Measurements from ENCODE around the gene CDH23. TPM values are rescaled to one million over a fixed set of nuclear protein-coding genes. Genes with fewer than 3 reads are reported as not detected.

The CDH23 gene
- total RNA-seq, 1 experiment from 2014 or later = 0.34 TPM

DNA sequence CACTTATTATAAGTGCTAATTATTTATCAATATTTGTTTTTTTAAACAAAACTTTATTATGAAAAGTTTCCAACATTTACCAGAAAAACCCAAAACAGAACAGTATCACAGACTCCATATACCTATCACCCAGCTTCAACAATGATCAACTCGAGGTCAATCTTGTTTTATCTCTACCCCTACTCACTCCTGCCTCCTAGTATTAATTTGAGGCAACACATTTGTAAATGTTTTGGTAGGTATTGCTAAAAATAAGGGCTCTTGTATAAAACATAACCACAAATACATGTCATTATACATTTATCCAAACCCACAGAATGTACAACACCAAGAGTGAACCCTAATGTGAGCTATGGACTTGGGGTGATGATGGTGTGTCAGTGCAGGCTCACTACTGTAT is 15.9 kb upstream of the CDH23 start:
- intact Hi-C loops (cut with micrococcal nuclease; ENCODE audit: unreplicated experiment) = no loop called here
- POLR2A ChIA-PET = no interaction called here
- CTCF ChIA-PET = interaction anchor here (0.8 kb wide), 1 partner anchor 272 kb away, joined by 3 read pairs; no protein-coding TSS in a partner anchor
- H3K4me3 Mint-ChIP-seq (ENCODE audit: unreplicated experiment) = no peak overlapping the region
- no peaks in the 10 kb centered on the region for H3K27me3 Mint-ChIP-seq (ENCODE audit: insufficient read depth, unreplicated experiment)
- BruUV-seq (replicated peaks) = no TSS peak
- no peaks in the 10 kb centered on the region for H3K36me3 Mint-ChIP-seq (ENCODE audit: insufficient read depth, unreplicated experiment)
- Histone ChIP-seq H3K27me3 (replicated peaks; ENCODE audit: control insufficient read depth, insufficient read depth, low read length) (no peaks in the 10 kb centered on the region), H3K4me3 (ENCODE audit: low read depth, low read length) (no peak overlapping the region), H3K4me1 (peaks cover 20% of the 10 kb centered on the region; the same call in 1 of the 2 replicates), H3K36me3 (ENCODE audit: control insufficient read depth, insufficient read depth, low read length) (no peaks in the 10 kb centered on the region), H3K9me3 (no peaks in the 10 kb centered on the region)
- H3K27ac Mint-ChIP-seq (ENCODE audit: unreplicated experiment) = no peak overlapping the region
- no peak for DNase-seq
- H3K9me3 Mint-ChIP-seq (ENCODE audit: unreplicated experiment) = no peaks in the 10 kb centered on the region
- TF ChIP-seq, protein P1, sequence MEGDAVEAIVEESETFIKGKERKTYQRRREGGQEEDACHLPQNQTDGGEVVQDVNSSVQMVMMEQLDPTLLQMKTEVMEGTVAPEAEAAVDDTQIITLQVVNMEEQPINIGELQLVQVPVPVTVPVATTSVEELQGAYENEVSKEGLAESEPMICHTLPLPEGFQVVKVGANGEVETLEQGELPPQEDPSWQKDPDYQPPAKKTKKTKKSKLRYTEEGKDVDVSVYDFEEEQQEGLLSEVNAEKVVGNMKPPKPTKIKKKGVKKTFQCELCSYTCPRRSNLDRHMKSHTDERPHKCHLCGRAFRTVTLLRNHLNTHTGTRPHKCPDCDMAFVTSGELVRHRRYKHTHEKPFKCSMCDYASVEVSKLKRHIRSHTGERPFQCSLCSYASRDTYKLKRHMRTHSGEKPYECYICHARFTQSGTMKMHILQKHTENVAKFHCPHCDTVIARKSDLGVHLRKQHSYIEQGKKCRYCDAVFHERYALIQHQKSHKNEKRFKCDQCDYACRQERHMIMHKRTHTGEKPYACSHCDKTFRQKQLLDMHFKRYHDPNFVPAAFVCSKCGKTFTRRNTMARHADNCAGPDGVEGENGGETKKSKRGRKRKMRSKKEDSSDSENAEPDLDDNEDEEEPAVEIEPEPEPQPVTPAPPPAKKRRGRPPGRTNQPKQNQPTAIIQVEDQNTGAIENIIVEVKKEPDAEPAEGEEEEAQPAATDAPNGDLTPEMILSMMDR (IDR thresholded peaks at IDR 0.05; ENCODE audit: insufficient read depth in 1 of 2, low read depth in 1 of 2, low read length in 1 of 2, severe bottlenecking in 1 of 2, unreplicated experiment in 1 of 2) = no peak
- H3K4me1 Mint-ChIP-seq (ENCODE audit: low read depth, unreplicated experiment) = peaks cover 10% of the 10 kb centered on the region

DNA sequence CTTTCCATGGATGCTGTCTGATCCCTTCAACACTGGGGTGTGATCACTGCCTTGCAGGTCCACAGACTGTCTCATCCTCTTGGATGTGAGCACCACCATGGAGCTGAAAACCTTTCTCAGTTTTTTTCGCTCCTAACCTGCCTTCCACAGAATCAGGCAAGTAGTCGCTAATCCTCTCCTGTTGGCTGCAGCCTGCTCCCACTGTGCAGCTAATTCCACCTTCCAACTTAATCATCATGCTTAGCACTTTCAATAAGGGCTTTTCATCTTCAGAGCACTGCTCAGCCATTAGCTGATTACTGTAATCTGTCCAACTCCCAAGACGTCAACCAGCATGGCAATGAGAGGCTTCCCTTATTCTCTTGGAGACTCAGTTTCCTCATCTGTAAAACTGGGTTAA is 15.1 kb upstream of the CDH23 start:
- H3K36me3 Mint-ChIP-seq (ENCODE audit: insufficient read depth, unreplicated experiment) = no peaks in the 10 kb centered on the region

DNA sequence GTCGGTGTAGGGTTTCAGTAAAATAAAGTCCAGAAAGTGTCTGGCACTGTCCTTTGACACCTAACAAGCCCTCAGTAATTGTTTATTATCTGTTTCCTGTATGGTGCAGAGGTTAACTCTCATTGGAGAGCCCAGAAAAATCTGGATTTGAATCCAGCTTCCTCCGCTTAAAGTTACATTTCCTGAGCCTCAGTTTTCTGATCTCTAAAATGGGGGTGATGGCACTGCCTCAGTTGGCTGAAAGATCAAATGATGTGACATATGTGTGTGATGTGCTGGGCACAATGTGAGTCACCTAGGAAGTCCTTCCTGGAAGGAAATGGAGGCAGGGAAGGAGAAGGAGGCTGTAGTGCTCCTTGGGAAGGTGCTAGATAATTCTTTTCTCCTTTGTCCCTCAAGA is 14.7 kb upstream of the CDH23 start:
- H3K9me3 Mint-ChIP-seq (ENCODE audit: unreplicated experiment) = no peaks in the 10 kb centered on the region
- Histone ChIP-seq H3K27me3 (replicated peaks; ENCODE audit: control insufficient read depth, insufficient read depth, low read length) (no peaks in the 10 kb centered on the region), H3K36me3 (ENCODE audit: control insufficient read depth, insufficient read depth, low read length) (no peaks in the 10 kb centered on the region), H3K4me1 (0 out of 2 replicates have a peak, but pooled peaks cover 9% of the 10 kb centered on the region), H3K9me3 (no peaks in the 10 kb centered on the region), H3K4me3 (ENCODE audit: low read depth, low read length) (no peak overlapping the region)
- peaks cover 2% of the 10 kb centered on the region for H3K27me3 Mint-ChIP-seq (ENCODE audit: insufficient read depth, unreplicated experiment)
- no peak overlapping the region for H3K4me3 Mint-ChIP-seq (ENCODE audit: unreplicated experiment)
- no peak overlapping the region for H3K27ac Mint-ChIP-seq (ENCODE audit: unreplicated experiment)
- TF ChIP-seq, protein P1 (IDR thresholded peaks at IDR 0.05; ENCODE audit: insufficient read depth in 1 of 2, low read depth in 1 of 2, low read length in 1 of 2, severe bottlenecking in 1 of 2, unreplicated experiment in 1 of 2) = no peak
- CTCF ChIA-PET = interaction anchor here (1.5 kb wide), 1 partner anchor 80 kb away, joined by 3 read pairs; no protein-coding TSS in a partner anchor
- intact Hi-C loops (cut with micrococcal nuclease; ENCODE audit: unreplicated experiment) = no loop called here
- H3K36me3 Mint-ChIP-seq (ENCODE audit: insufficient read depth, unreplicated experiment) = no peaks in the 10 kb centered on the region
- POLR2A ChIA-PET = no interaction called here
- DNase-seq = no peak
- H3K4me1 Mint-ChIP-seq (ENCODE audit: low read depth, unreplicated experiment) = peaks cover 7% of the 10 kb centered on the region
- BruUV-seq (replicated peaks) = no TSS peak

More for the DNA sequence above, 15.1 kb upstream of the CDH23 start:
- Histone ChIP-seq H3K27me3 (replicated peaks; ENCODE audit: control insufficient read depth, insufficient read depth, low read length) (no peaks in the 10 kb centered on the region), H3K36me3 (ENCODE audit: control insufficient read depth, insufficient read depth, low read length) (no peaks in the 10 kb centered on the region), H3K4me3 (ENCODE audit: low read depth, low read length) (no peak overlapping the region), H3K4me1 (peaks cover 13% of the 10 kb centered on the region; the same call in 1 of the 2 replicates), H3K9me3 (no peaks in the 10 kb centered on the region)
- CTCF ChIA-PET = interaction anchor here (0.8 to 1.5 kb wide), 2 partner anchors 79 to 272 kb away, joined by 3 read pairs; no protein-coding TSS in a partner anchor
- Mint-ChIP-seq H3K27me3 (ENCODE audit: insufficient read depth, unreplicated experiment) (peaks cover 2% of the 10 kb centered on the region), H3K4me3 (ENCODE audit: unreplicated experiment) (no peak overlapping the region), H3K27ac (ENCODE audit: unreplicated experiment) (no peak overlapping the region), H3K9me3 (ENCODE audit: unreplicated experiment) (no peaks in the 10 kb centered on the region), H3K4me1 (ENCODE audit: low read depth, unreplicated experiment) (peaks cover 7% of the 10 kb centered on the region)
- intact Hi-C loops (cut with micrococcal nuclease; ENCODE audit: unreplicated experiment) = no loop called here
- POLR2A ChIA-PET = no interaction called here
- no TSS peak for BruUV-seq (replicated peaks)
- no peak for DNase-seq
- TF ChIP-seq, protein P1 (IDR thresholded peaks at IDR 0.05; ENCODE audit: insufficient read depth in 1 of 2, low read depth in 1 of 2, low read length in 1 of 2, severe bottlenecking in 1 of 2, unreplicated experiment in 1 of 2) = no peak

Measured in Caco-2 (cell line).